Endothelial cell of umbilical vein (primary cell): ENCODE results near the gene F2RL1. TPM values are rescaled to one million over a fixed set of nuclear protein-coding genes. Genes with fewer than 3 reads are reported as not detected.
A peak's percentile ranks its signal among the peaks of the same experiment; 100 is the strongest.

Experiments
- BruUV-seq: library from RNA; stranded (reverse); fragments of 400-500 nt; replicated peaks from 2 replicates; lab custom pipeline; 2021; lab: Mats Ljungman, UMichigan
- CTCF ChIA-PET: fragments of 300-600, 350-600 bp; sonication (Branson Sonifier 250); formaldehyde crosslinking; loops from one replicate; lab custom pipeline; 2021; ENCODE audit warnings: antibody characterized with exemption, inconsistent platforms; lab: Charles Lee
- POLR2A ChIA-PET: fragments of 300-600, 350-600 bp; sonication (Branson Sonifier 250); formaldehyde crosslinking; loops from one replicate; lab custom pipeline; 2021; ENCODE audit warnings: antibody characterized with exemption, inconsistent platforms; lab: Charles Lee
- DNase-seq: peaks from one replicate; pipeline ENCODE4 v3.0.0-alpha.2; 2011; ENCODE audit warnings: low read depth, low spot score
- FAIRE-seq: peaks from 2 replicates; lab custom pipeline; 2011; peaks lifted over from hg19 to GRCh38; lab: Jason Lieb, UNC
- H2AFZ ChIP-seq: 2 replicates; pipeline ENCODE4 v1.6.0; 2012; ENCODE audit warnings: low read depth, low read length, control low read depth, inconsistent platforms
- H3K27ac ChIP-seq: 2 replicates; pipeline ENCODE4 v1.5.1; 2011; ENCODE audit warnings: low read depth, mild to moderate bottlenecking, control low read depth, low read length, moderate library complexity; ENCODE audit not compliant: insufficient read depth
- H3K27me3 ChIP-seq, 2 experiments: 2 replicates each; pipeline versions ENCODE4 v1.6.0 to v1.6.1; 2011; ENCODE audit warnings: low read length in 2 of 2, mixed read lengths in 1 of 2; ENCODE audit not compliant: control insufficient read depth in 2 of 2, insufficient read depth in 2 of 2
- H3K36me3 ChIP-seq, 2 experiments: 2 replicates in 1 of 2; 3 replicates in 1 of 2; pipeline ENCODE4 v1.5.1; 2011; ENCODE audit warnings: low read length in 2 of 2, mild to moderate bottlenecking in 1 of 2, moderate library complexity in 1 of 2; ENCODE audit not compliant: control insufficient read depth in 2 of 2, insufficient read depth in 2 of 2; ENCODE audit errors: extremely low read depth in 1 of 2
- H3K4me1 ChIP-seq: 3 replicates; pipeline ENCODE4 v1.5.1; 2011; ENCODE audit warnings: mild to moderate bottlenecking, low read length; ENCODE audit not compliant: control insufficient read depth, insufficient read depth; ENCODE audit errors: extremely low read depth
- H3K4me2 ChIP-seq: 2 replicates; pipeline ENCODE4 v1.6.1; 2011; ENCODE audit warnings: low read length, control low read depth, mixed read lengths; ENCODE audit not compliant: insufficient read depth
- H3K4me3 ChIP-seq, 3 experiments: fragments of 200-600 bp in 1 of 3; sonication (generic), shearing (Covaris generic) in 1 of 3; replicated peaks in 1 of 3; 2 replicates each; pipeline ENCODE4 v1.5.1; 2011 to 2016; ENCODE audit warnings: control low read depth in 3 of 3, low read length in 3 of 3, mild to moderate bottlenecking in 2 of 3, inconsistent platforms in 1 of 3, low read depth in 1 of 3, moderate library complexity in 1 of 3; ENCODE audit not compliant: insufficient read depth in 1 of 3
- H3K79me2 ChIP-seq: 2 replicates; pipeline ENCODE4 v1.6.0; 2012; ENCODE audit warnings: low read length, inconsistent platforms; ENCODE audit not compliant: control insufficient read depth, insufficient read depth
- H3K9ac ChIP-seq: replicated peaks from 2 replicates; pipeline ENCODE3; 2011; ENCODE audit warnings: low read length, control low read depth; ENCODE audit not compliant: insufficient read depth; ENCODE audit errors: extremely low read depth
- H3K9me1 ChIP-seq: replicated peaks from 3 replicates; pipeline ENCODE4 v1.6.0; 2011; ENCODE audit warnings: mild to moderate bottlenecking, low read length; ENCODE audit not compliant: control insufficient read depth, insufficient read depth; ENCODE audit errors: extremely low read depth
- H3K9me3 ChIP-seq: replicated peaks from 2 replicates; pipeline ENCODE4 v1.5.1; 2012; ENCODE audit warnings: low read length, inconsistent platforms; ENCODE audit not compliant: control insufficient read depth, insufficient read depth
- H4K20me1 ChIP-seq: replicated peaks from 2 replicates; pipeline ENCODE3; 2011; ENCODE audit warnings: mild to moderate bottlenecking, low read length; ENCODE audit not compliant: control insufficient read depth, insufficient read depth; ENCODE audit errors: extremely low read depth
- EZH2 ChIP-seq: IDR thresholded peaks from 2 replicates; pipeline ENCODE4 v1.6.1; 2012; ENCODE audit warnings: borderline replicate concordance, low read depth, mild to moderate bottlenecking, moderate library complexity, low read length, inconsistent platforms; ENCODE audit not compliant: severe bottlenecking
- FOS ChIP-seq: IDR thresholded peaks from 2 replicates; pipeline ENCODE4 v1.6.1; 2011; ENCODE audit warnings: mild to moderate bottlenecking, low read length, moderate library complexity, borderline replicate concordance; ENCODE audit not compliant: insufficient read depth
- GATA2 ChIP-seq: IDR thresholded peaks from 2 replicates; pipeline ENCODE4 v1.7.0; 2011; ENCODE audit warnings: low read depth, mild to moderate bottlenecking, moderate library complexity, mixed read lengths, low read length; ENCODE audit not compliant: insufficient read length, insufficient read depth
- JUN ChIP-seq: IDR thresholded peaks from 2 replicates; pipeline ENCODE4 v1.6.1; 2011; ENCODE audit warnings: borderline replicate concordance, low read depth; ENCODE audit not compliant: insufficient read length, insufficient read depth
- MAX ChIP-seq: IDR thresholded peaks from 2 replicates; pipeline ENCODE4 v1.6.1; 2011; ENCODE audit not compliant: insufficient read depth, insufficient read length
- MYC ChIP-seq: IDR thresholded peaks from one replicate; pipeline ENCODE4 v1.6.1; 2011; ENCODE audit warnings: mild to moderate bottlenecking, low read depth, low read length
- POLR2A ChIP-seq: IDR thresholded peaks from 2 replicates; pipeline ENCODE4 v1.6.1; 2012; ENCODE audit warnings: low read depth, mild to moderate bottlenecking, control low read depth, low read length
- POLR2AphosphoS5 ChIP-seq: IDR thresholded peaks from 2 replicates; pipeline ENCODE4 v1.6.1; 2012; ENCODE audit warnings: low read depth, mild to moderate bottlenecking, control low read depth, low read length, moderate library complexity; ENCODE audit not compliant: insufficient read depth
- dilution Hi-C: fragments of 300-500 bp; cut with MboI; formaldehyde crosslinking; loops from one replicate; pipeline ENCODE4 v1.15.0; 2019; ENCODE audit warnings: low sequenced_read_pairs; ENCODE audit not compliant: extremely low pct_ligation_motif_present
- intact Hi-C: fragments of 100-400 bp; cut with micrococcal nuclease; formaldehyde crosslinking; loops from one replicate; pipeline ENCODE4 v1.10.0; 2022
- polyA plus RNA-seq, 4 experiments: library from polyadenylated mRNA; depleted of rRNA in 3 of 4; stranded (reverse) in 3 of 4; unstranded in 1 of 4; fragments of >200 nt; gene quantifications; 2 replicates each; pipeline versions ENCODE4 v1.2.1 to v1.2.3, GENCODE V29; 2011 to 2012; ENCODE audit warnings: missing spikeins in 1 of 4
- total RNA-seq: library from RNA; stranded (reverse); gene quantifications from 2 replicates; pipeline ENCODE4 v1.2.3, GENCODE V29; 2021
- TF ChIP-seq, protein P1 (sequence below), 2 donors: IDR thresholded peaks; 1 replicate in 1 of 2; 2 replicates in 1 of 2; pipeline ENCODE4 v1.5.1; 2011; ENCODE audit warnings: low read length in 2 of 2, mild to moderate bottlenecking in 2 of 2, moderate library complexity in 2 of 2, control low read depth in 1 of 2, inconsistent platforms in 1 of 2, low read depth in 1 of 2; ENCODE audit not compliant: insufficient read depth in 1 of 2; ENCODE audit errors: extremely low read depth in 1 of 2

Gene F2RL1
- total and polyA plus RNA-seq, 2 donors (not counting 3 experiments of a cell fraction or from before 2014, with no cell fraction given) = 21.8 to 21.9 TPM

DNA sequence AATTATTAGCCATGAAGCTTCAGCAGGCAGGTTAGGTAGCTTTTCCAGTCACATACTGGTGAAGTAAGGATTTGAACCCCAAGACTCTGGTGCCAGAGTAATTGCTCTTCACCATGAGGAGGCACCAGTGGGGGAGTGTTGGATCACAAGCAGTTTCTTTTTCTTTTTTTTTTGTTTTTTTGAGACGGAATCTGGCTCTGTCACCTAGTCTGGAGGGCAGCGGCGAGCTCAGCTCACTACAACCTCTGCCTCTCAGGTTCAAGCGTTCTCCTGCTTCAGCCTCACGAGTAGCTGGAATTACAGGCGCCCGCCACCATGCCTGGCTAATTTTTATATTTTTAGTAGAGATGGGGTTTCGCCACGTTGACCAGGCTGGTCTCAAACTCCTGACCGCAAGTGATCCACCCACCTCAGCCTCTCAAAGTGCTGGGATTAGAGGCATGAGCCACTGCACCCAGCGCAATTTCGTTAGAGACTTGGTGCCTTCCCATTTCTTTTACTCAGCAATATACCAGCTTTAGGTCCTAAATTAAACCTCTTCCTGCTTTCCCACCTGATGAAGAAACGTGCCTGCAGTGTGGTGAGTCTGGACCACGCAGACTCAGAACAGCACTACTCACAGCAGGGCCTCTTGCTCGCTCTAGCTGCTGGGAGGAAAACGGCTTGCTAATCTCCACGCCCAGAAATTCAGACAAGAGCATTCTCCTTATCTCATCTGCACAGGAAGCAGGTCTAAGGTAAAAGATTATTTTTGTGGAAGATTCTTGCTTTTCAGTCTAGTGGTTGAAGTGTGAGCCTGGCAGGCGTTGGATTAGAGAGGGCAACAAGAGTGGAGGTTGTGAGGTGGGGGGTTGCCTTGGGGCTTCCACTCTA, 30.8 kb downstream of the F2RL1 start, which contains the start of gene S100Z:
TSS of gene S100Z (plus strand) at position 596 of the 873 bp plus-strand sequence. CDS start 25,346 bp downstream, outside the sequence.
- no TSS peak for BruUV-seq
- no peaks in the 10 kb centered on the region for H4K20me1 ChIP-seq
- CTCF ChIA-PET = no interaction called here
- no peaks in the 10 kb centered on the region for H3K4me1 ChIP-seq
- dilution Hi-C loops (no loop called here), intact Hi-C loops (no loop called here)
- H3K4me2 ChIP-seq = no peak within 1 kb of the TSS
- no peak within 1 kb of the TSS for H3K4me3 ChIP-seq
- H3K27me3 ChIP-seq = no peaks in the 10 kb centered on the region
- no peaks in the 10 kb centered on the region for H3K79me2 ChIP-seq
- POLR2A ChIA-PET = no interaction called here
- H3K27ac ChIP-seq = no peak within 1 kb of the TSS
- peak within 1 kb of the TSS; percentile 23 for H2AFZ ChIP-seq
- H3K36me3 ChIP-seq = no peaks in the 10 kb centered on the region
- no peaks in the 10 kb centered on the region for H3K9me1 ChIP-seq
- DNase-seq (no peak), FAIRE-seq (no peak)
- H3K9ac ChIP-seq = no peak within 1 kb of the TSS
- TF ChIP-seq MYC (no peak), POLR2A (no peak), JUN (no peak), FOS (no peak), MAX (no peak), POLR2AphosphoS5 (no peak), EZH2 (no peak), GATA2 (no peak)
- TF ChIP-seq, protein P1, sequence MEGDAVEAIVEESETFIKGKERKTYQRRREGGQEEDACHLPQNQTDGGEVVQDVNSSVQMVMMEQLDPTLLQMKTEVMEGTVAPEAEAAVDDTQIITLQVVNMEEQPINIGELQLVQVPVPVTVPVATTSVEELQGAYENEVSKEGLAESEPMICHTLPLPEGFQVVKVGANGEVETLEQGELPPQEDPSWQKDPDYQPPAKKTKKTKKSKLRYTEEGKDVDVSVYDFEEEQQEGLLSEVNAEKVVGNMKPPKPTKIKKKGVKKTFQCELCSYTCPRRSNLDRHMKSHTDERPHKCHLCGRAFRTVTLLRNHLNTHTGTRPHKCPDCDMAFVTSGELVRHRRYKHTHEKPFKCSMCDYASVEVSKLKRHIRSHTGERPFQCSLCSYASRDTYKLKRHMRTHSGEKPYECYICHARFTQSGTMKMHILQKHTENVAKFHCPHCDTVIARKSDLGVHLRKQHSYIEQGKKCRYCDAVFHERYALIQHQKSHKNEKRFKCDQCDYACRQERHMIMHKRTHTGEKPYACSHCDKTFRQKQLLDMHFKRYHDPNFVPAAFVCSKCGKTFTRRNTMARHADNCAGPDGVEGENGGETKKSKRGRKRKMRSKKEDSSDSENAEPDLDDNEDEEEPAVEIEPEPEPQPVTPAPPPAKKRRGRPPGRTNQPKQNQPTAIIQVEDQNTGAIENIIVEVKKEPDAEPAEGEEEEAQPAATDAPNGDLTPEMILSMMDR (IDR thresholded peaks at IDR 0.05; ENCODE audit: extremely low read depth in 1 of 2, insufficient read depth in 1 of 2, low read depth in 1 of 2, low read length in 2 of 2) = no peak
- H3K9me3 ChIP-seq = no peaks in the 10 kb centered on the region
